Parathyroid adenoma (tissue), 2 donors: ENCODE measurements around the gene XCL2.

Experiments used
- H2AFZ ChIP-seq: fragments of 300-600 bp; sonication (generic); one replicate; pipeline ENCODE4 v1.7.0; 2017; ENCODE audit warnings: antibody characterized with exemption, mild to moderate bottlenecking
- H3K27ac ChIP-seq: fragments of 300-600 bp; sonication (generic); one replicate; pipeline ENCODE4 v1.7.0; 2017
- H3K27me3 ChIP-seq: fragments of 300-600 bp; sonication (generic); one replicate; pipeline ENCODE4 v1.7.0; 2017; ENCODE audit warnings: low read length; ENCODE audit not compliant: control insufficient read depth, insufficient read depth
- H3K36me3 ChIP-seq: fragments of 300-600 bp; sonication (generic); one replicate; pipeline ENCODE4 v1.7.0; 2017; ENCODE audit warnings: low read length; ENCODE audit not compliant: control insufficient read depth, insufficient read depth
- H3K4me1 ChIP-seq: fragments of 300-600 bp; sonication (generic); one replicate; pipeline ENCODE4 v1.7.0; 2017; ENCODE audit warnings: control low read depth
- H3K4me2 ChIP-seq: fragments of 300-600 bp; sonication (generic); one replicate; pipeline ENCODE4 v1.7.0; 2017; ENCODE audit warnings: low read length
- H3K4me3 ChIP-seq: fragments of 300-600 bp; sonication (generic); one replicate; pipeline ENCODE4 v1.7.0; 2017; ENCODE audit warnings: low read depth, low read length
- H3K79me2 ChIP-seq: fragments of 300-600 bp; sonication (generic); one replicate; pipeline ENCODE4 v1.7.0; 2017; ENCODE audit warnings: control low read depth
- H3K9ac ChIP-seq: fragments of 300-600 bp; sonication (generic); one replicate; pipeline ENCODE4 v1.7.0; 2017; ENCODE audit warnings: mild to moderate bottlenecking
- H3K9me3 ChIP-seq: fragments of 300-600 bp; sonication (generic); one replicate; pipeline ENCODE4 v1.7.0; 2017; ENCODE audit warnings: low read length; ENCODE audit not compliant: control insufficient read depth
- CTCF ChIP-seq: fragments of 300-600 bp; sonication (generic); IDR thresholded peaks from one replicate; pipeline ENCODE4 v1.7.0; 2017; ENCODE audit warnings: antibody characterized with exemption, mild to moderate bottlenecking
- donor health status: primary hyperparathyroidism.

Gene XCL2

GRCh38 chr1:168535536-168535935, 8.3 kb downstream of the XCL2 start:
- H2AFZ ChIP-seq = no peak overlapping the region
- H3K79me2 ChIP-seq = no peaks in the 10 kb centered on the region
- H3K4me1 ChIP-seq = no peaks in the 10 kb centered on the region
- H3K4me2 ChIP-seq = no peak overlapping the region
- no peak for TF ChIP-seq CTCF
- H3K27me3 ChIP-seq = no peaks in the 10 kb centered on the region
- H3K27ac ChIP-seq = no peak overlapping the region
- H3K36me3 ChIP-seq = no peaks in the 10 kb centered on the region
- no peaks in the 10 kb centered on the region for H3K9me3 ChIP-seq
- no peak overlapping the region for H3K4me3 ChIP-seq
- H3K9ac ChIP-seq = no peak overlapping the region

GRCh38 chr1:168531615-168532345, 12.0 kb downstream of the XCL2 start:
- no peaks in the 10 kb centered on the region for H3K36me3 ChIP-seq
- no peaks in the 10 kb centered on the region for H3K9me3 ChIP-seq
- no peak overlapping the region for H3K9ac ChIP-seq
- no peaks in the 10 kb centered on the region for H3K4me1 ChIP-seq
- H2AFZ ChIP-seq = no peak overlapping the region
- no peak for TF ChIP-seq CTCF
- H3K79me2 ChIP-seq = no peaks in the 10 kb centered on the region
- no peak overlapping the region for H3K4me3 ChIP-seq
- no peaks in the 10 kb centered on the region for H3K27me3 ChIP-seq
- no peak overlapping the region for H3K4me2 ChIP-seq
- H3K27ac ChIP-seq = no peak overlapping the region

- Histone ChIP-seq H3K9me3 (no peaks in the 10 kb centered on the region), H3K79me2 (no peaks in the 10 kb centered on the region), H3K9ac (no peak overlapping the region), H3K27me3 (no peaks in the 10 kb centered on the region), H2AFZ (no peak overlapping the region), H3K27ac (no peak overlapping the region), H3K4me2 (no peak overlapping the region), H3K4me1 (no peaks in the 10 kb centered on the region), H3K4me3 (no peak overlapping the region), H3K36me3 (no peaks in the 10 kb centered on the region)
- no peak for TF ChIP-seq CTCF
Measured at GRCh38 chr1:168529518-168529917, 14.3 kb downstream of the XCL2 start.

GRCh38 chr1:168521401-168522000, 22.3 kb downstream of the XCL2 start:
- no peak for TF ChIP-seq CTCF
- Histone ChIP-seq H3K9ac (no peak overlapping the region), H3K27me3 (no peaks in the 10 kb centered on the region), H3K4me1 (no peaks in the 10 kb centered on the region), H3K27ac (no peak overlapping the region), H3K4me2 (no peak overlapping the region), H3K9me3 (no peaks in the 10 kb centered on the region), H3K36me3 (no peaks in the 10 kb centered on the region), H2AFZ (no peak overlapping the region), H3K79me2 (no peaks in the 10 kb centered on the region), H3K4me3 (no peak overlapping the region)

GRCh38 chr1:168520832-168521231, 23.0 kb downstream of the XCL2 start:
- H2AFZ ChIP-seq = no peak overlapping the region
- H3K27me3 ChIP-seq = no peaks in the 10 kb centered on the region
- H3K4me3 ChIP-seq = no peak overlapping the region
- H3K9ac ChIP-seq = no peak overlapping the region
- H3K27ac ChIP-seq = no peak overlapping the region
- no peaks in the 10 kb centered on the region for H3K9me3 ChIP-seq
- no peak for TF ChIP-seq CTCF
- H3K4me1 ChIP-seq = no peaks in the 10 kb centered on the region
- no peaks in the 10 kb centered on the region for H3K36me3 ChIP-seq
- H3K79me2 ChIP-seq = no peaks in the 10 kb centered on the region
- no peak overlapping the region for H3K4me2 ChIP-seq
